B cell (primary cell): ENCODE results near the gene WWC1. TPM values are rescaled to one million over a fixed set of nuclear protein-coding genes. Genes with fewer than 3 reads are reported as not detected.

Source experiments
- ATAC-seq: fragments of 200-7000 bp; cut with Tn5 transposase; one replicate; pipeline ENCODE4 v1.10.0; 2021; ENCODE audit warnings: low read depth, mild to moderate bottlenecking, moderate number of reproducible peaks, moderate library complexity
- CTCF ChIA-PET: fragments of 350-600 bp; sonication (Branson Sonifier 250); formaldehyde crosslinking; loops from one replicate; lab custom pipeline; 2021; ENCODE audit warnings: antibody characterized with exemption, inconsistent platforms; lab: Charles Lee
- POLR2A ChIA-PET: fragments of 350-600 bp; sonication (Branson Sonifier 250); formaldehyde crosslinking; loops from one replicate; lab custom pipeline; 2021; ENCODE audit warnings: antibody characterized with exemption; lab: Charles Lee
- DNase-seq: peaks from one replicate; pipeline ENCODE4 v3.0.0; 2013
- H2AFZ ChIP-seq: 2 replicates; pipeline ENCODE4 v1.6.1; 2012; ENCODE audit warnings: mild to moderate bottlenecking, low read depth, low read length; ENCODE audit not compliant: insufficient read depth, poor library complexity, severe bottlenecking
- H3K27ac ChIP-seq, 2 donors: 1 replicate in 1 of 2; 2 replicates in 1 of 2; pipeline ENCODE4 v1.5.1; 2012 to 2013; ENCODE audit warnings: low read length in 2 of 2, mild to moderate bottlenecking in 2 of 2, moderate library complexity in 1 of 2
- H3K27me3 ChIP-seq, 4 experiments: fragments of 200-600 bp in 1 of 4; sonication (generic) in 1 of 4; replicated peaks in 1 of 4; 1 replicate in 2 of 4; 2 replicates in 2 of 4; pipeline versions ENCODE4 v1.6.1 to v1.7.0; 2013 to 2016; ENCODE audit warnings: low read length in 3 of 4, mild to moderate bottlenecking in 2 of 4, mixed read lengths in 1 of 4, moderate library complexity in 1 of 4; ENCODE audit not compliant: insufficient read depth in 4 of 4, control insufficient read depth in 3 of 4; ENCODE audit errors: control extremely low read depth in 1 of 4
- H3K36me3 ChIP-seq, 2 experiments: replicated peaks in 1 of 2; 1 replicate in 1 of 2; 2 replicates in 1 of 2; pipeline versions ENCODE4 v1.6.1 to v1.7.1; 2013; ENCODE audit warnings: low read length in 1 of 2; ENCODE audit not compliant: insufficient read depth in 2 of 2, control insufficient read depth in 1 of 2; ENCODE audit errors: control extremely low read depth in 1 of 2, extremely low read depth in 1 of 2
- H3K4me1 ChIP-seq, 2 donors: fragments of 200-600 bp in 1 of 2; sonication (generic) in 1 of 2; 1 replicate in 1 of 2; 2 replicates in 1 of 2; pipeline versions ENCODE4 v1.5.1 to v1.6.1; 2013 to 2017; ENCODE audit warnings: low read length in 2 of 2; ENCODE audit not compliant: control insufficient read depth in 2 of 2, insufficient read depth in 2 of 2
- H3K4me2 ChIP-seq: replicated peaks from 2 replicates; pipeline ENCODE3; 2012; ENCODE audit warnings: mild to moderate bottlenecking, low read depth, low read length; ENCODE audit not compliant: poor library complexity, severe bottlenecking
- H3K4me3 ChIP-seq, 5 experiments: fragments of 200-600 bp in 1 of 5; sonication (generic) in 1 of 5; 1 replicate in 3 of 5; 2 replicates in 2 of 5; pipeline versions ENCODE4 v1.5.1 to v1.7.0; 2011 to 2016; ENCODE audit warnings: low read length in 4 of 5, mild to moderate bottlenecking in 4 of 5, low read depth in 2 of 5, control low read depth in 1 of 5, moderate library complexity in 1 of 5; ENCODE audit not compliant: insufficient read depth in 1 of 5; ENCODE audit errors: control extremely low read depth in 1 of 5, extremely low read depth in 1 of 5
- H3K79me2 ChIP-seq: fragments of 200-600 bp; sonication (generic); one replicate; pipeline ENCODE4 v1.6.0; 2016; ENCODE audit warnings: low read length; ENCODE audit not compliant: control insufficient read depth, insufficient read depth
- H3K9ac ChIP-seq: fragments of 200-600 bp; sonication (generic); 2 replicates; pipeline ENCODE4 v1.6.1; 2017; ENCODE audit warnings: mild to moderate bottlenecking, low read length, moderate library complexity
- H3K9me3 ChIP-seq, 3 donors: one replicate each; pipeline versions ENCODE4 v1.6.1 to v1.7.1; 2013; ENCODE audit warnings: low read length in 2 of 3; ENCODE audit not compliant: control insufficient read depth in 2 of 3, insufficient read depth in 1 of 3; ENCODE audit errors: control extremely low read depth in 1 of 3
- H4K20me1 ChIP-seq: 2 replicates; pipeline ENCODE4 v1.6.0; 2012; ENCODE audit warnings: mild to moderate bottlenecking, low read length; ENCODE audit not compliant: insufficient read depth, control insufficient read depth, poor library complexity, severe bottlenecking
- H3K27ac Mint-ChIP-seq: one replicate; pipeline ENCODE4 v1.8.0; 2021; ENCODE audit warnings: mixed read lengths
- H3K27me3 Mint-ChIP-seq: one replicate; pipeline ENCODE4 v1.8.0; 2021; ENCODE audit warnings: mixed read lengths
- H3K4me1 Mint-ChIP-seq: one replicate; pipeline ENCODE4 v1.8.0; 2021; ENCODE audit warnings: mixed read lengths
- H3K4me3 Mint-ChIP-seq: one replicate; pipeline ENCODE4 v1.8.0; 2021; ENCODE audit warnings: mixed read lengths
- H3K9me3 Mint-ChIP-seq: one replicate; pipeline ENCODE4 v1.8.0; 2022; ENCODE audit warnings: mixed read lengths; ENCODE audit not compliant: insufficient read depth
- EZH2 ChIP-seq: IDR thresholded peaks from 2 replicates; pipeline ENCODE4 v1.6.1; 2012; ENCODE audit warnings: borderline replicate concordance, low read depth, mild to moderate bottlenecking, moderate library complexity, low read length; ENCODE audit not compliant: insufficient read depth, poor library complexity, severe bottlenecking
- WGBS: methylation state at CpG from one replicate; pipeline ENCODE4 v1.1.5; 2013; ENCODE audit warnings: missing lambda C conversion rate; ENCODE audit not compliant: insufficient coverage; 5-methylcytosine and 5-hydroxymethylcytosine counted together
- intact Hi-C: fragments of 100-400 bp; cut with micrococcal nuclease; formaldehyde crosslinking; loops from one replicate; pipeline ENCODE4 v1.10.0; 2022
- polyA plus RNA-seq: library from polyadenylated mRNA; depleted of rRNA; stranded (reverse); fragments of >200 nt; gene quantifications from 2 replicates; pipeline ENCODE4 v1.2.3, GENCODE V29; 2012
- total RNA-seq, 2 donors: library from RNA; stranded (reverse); fragments of 120-200 nt in 1 of 2; gene quantifications; 1 replicate in 1 of 2; 2 replicates in 1 of 2; pipeline versions ENCODE4 v1.2.3 to v1.2.4, GENCODE V29; 2013 to 2022
- TF ChIP-seq, protein P1 (sequence below): fragments of 200-600 bp; IDR thresholded peaks from one replicate; pipeline ENCODE4 v1.8.0; 2022; ENCODE audit warnings: antibody characterized with exemption, mild to moderate bottlenecking

Gene WWC1
- total and polyA plus RNA-seq, 2 donors (not counting 1 experiment from before 2014, with no cell fraction given) = 1.5 to 2.0 TPM

DNA sequence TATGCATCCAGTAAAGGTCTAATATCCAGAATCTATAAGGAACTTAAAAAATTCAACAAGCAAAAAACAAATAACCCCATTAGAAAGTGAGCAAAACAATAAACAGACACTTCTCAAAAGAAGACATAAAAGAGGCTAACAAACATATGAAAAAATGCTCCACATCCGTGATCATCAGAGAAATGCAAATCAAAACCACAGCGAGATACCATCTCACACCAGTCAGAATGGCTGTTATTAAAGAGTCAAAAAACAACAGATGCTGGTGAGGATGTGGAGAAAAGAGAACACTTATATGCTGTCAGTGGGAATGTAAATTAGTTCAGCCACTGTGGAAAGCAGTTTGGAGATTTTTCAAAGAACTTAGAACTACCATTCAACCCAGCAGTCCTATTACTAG is 86.1 kb downstream of the WWC1 start:
- POLR2A ChIA-PET = no interaction called here

DNA sequence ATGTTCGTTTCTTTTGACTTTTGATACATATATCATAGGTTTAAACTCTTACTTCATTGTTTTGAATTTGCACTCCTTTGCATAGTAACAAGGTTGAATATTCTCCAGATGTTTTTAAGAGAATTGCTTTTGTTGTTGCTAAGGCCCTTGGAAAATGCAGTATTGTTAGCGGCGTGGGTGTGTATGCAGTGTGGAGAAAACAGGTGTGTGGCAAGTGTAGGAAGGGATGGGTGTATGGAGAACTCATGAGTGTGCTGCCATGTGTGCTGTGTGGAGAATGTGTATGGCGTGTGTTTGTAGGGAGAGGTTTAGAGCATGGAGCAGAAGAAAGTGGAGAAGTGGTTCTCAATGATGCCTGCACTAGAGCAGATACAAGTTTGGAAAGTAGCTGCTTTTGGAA is 87.3 kb downstream of the WWC1 start:
- Mint-ChIP-seq H3K27ac (no peak overlapping the region), H3K9me3 (no peaks in the 10 kb centered on the region), H3K4me3 (no peak overlapping the region), H3K4me1 (peaks cover 7% of the 10 kb centered on the region), H3K27me3 (no peaks in the 10 kb centered on the region)
- ATAC-seq = no peak
- no peaks in the 10 kb centered on the region for H4K20me1 ChIP-seq
- no peak overlapping the region for H3K4me2 ChIP-seq
- no peak overlapping the region for H3K27ac ChIP-seq
- CTCF ChIA-PET = no interaction called here
- no peaks in the 10 kb centered on the region for H3K9me3 ChIP-seq
- no peaks in the 10 kb centered on the region for H3K4me1 ChIP-seq
- H2AFZ ChIP-seq = no peak overlapping the region
- no peaks in the 10 kb centered on the region for H3K79me2 ChIP-seq
- H3K27me3 ChIP-seq = no peaks in the 10 kb centered on the region
- H3K4me3 ChIP-seq = no peak overlapping the region
- WGBS = 100% methylated on average over 3 of the region's 4 CpGs
- intact Hi-C loops = no loop called here
- no peak for DNase-seq
- H3K9ac ChIP-seq = no peak overlapping the region
- no peaks in the 10 kb centered on the region for H3K36me3 ChIP-seq
- POLR2A ChIA-PET = no interaction called here
- TF ChIP-seq, protein P1, sequence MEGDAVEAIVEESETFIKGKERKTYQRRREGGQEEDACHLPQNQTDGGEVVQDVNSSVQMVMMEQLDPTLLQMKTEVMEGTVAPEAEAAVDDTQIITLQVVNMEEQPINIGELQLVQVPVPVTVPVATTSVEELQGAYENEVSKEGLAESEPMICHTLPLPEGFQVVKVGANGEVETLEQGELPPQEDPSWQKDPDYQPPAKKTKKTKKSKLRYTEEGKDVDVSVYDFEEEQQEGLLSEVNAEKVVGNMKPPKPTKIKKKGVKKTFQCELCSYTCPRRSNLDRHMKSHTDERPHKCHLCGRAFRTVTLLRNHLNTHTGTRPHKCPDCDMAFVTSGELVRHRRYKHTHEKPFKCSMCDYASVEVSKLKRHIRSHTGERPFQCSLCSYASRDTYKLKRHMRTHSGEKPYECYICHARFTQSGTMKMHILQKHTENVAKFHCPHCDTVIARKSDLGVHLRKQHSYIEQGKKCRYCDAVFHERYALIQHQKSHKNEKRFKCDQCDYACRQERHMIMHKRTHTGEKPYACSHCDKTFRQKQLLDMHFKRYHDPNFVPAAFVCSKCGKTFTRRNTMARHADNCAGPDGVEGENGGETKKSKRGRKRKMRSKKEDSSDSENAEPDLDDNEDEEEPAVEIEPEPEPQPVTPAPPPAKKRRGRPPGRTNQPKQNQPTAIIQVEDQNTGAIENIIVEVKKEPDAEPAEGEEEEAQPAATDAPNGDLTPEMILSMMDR = no peak
- TF ChIP-seq EZH2 = no peak

More for the DNA sequence above, 86.1 kb downstream of the WWC1 start:
- no peaks in the 10 kb centered on the region for H3K9me3 ChIP-seq
- no peak for DNase-seq
- WGBS = no CpG with 5 or more reads among the region's 2 CpGs
- no peak overlapping the region for H3K4me2 ChIP-seq
- CTCF ChIA-PET = no interaction called here
- Mint-ChIP-seq H3K4me1 (peaks cover 3% of the 10 kb centered on the region), H3K27ac (no peak overlapping the region), H3K4me3 (no peak overlapping the region), H3K27me3 (no peaks in the 10 kb centered on the region), H3K9me3 (no peaks in the 10 kb centered on the region)
- no peak overlapping the region for H3K4me3 ChIP-seq
- no peaks in the 10 kb centered on the region for H4K20me1 ChIP-seq
- no peaks in the 10 kb centered on the region for H3K79me2 ChIP-seq
- H3K4me1 ChIP-seq = no peaks in the 10 kb centered on the region
- no peak overlapping the region for H2AFZ ChIP-seq
- no peak for ATAC-seq
- H3K36me3 ChIP-seq = no peaks in the 10 kb centered on the region
- intact Hi-C loops = no loop called here
- TF ChIP-seq EZH2 = no peak
- TF ChIP-seq, protein P1 = no peak
- H3K27ac ChIP-seq = no peak overlapping the region
- no peak overlapping the region for H3K9ac ChIP-seq
- no peaks in the 10 kb centered on the region for H3K27me3 ChIP-seq
